HG03558 (cell line): ENCODE data around the gene SERAC1.

Experiments
- ATAC-seq: cut with Tn5 transposase; IDR thresholded peaks from one replicate; pipeline ENCODE4 v1.9.1; 2021; ENCODE audit warnings: moderate number of reproducible peaks; ENCODE audit not compliant: unreplicated experiment; ENCODE audit errors: extremely low read depth

Gene SERAC1

GRCh38 chr6:158061709-158062461, 106.2 kb downstream of the SERAC1 start:
- no peak for ATAC-seq

GRCh38 chr6:158061361-158061708, 106.7 kb downstream of the SERAC1 start:
- ATAC-seq: no peak

- no peak for ATAC-seq
Observed at GRCh38 chr6:158060455-158061360, 107.4 kb downstream of the SERAC1 start.
